ENCODE data around the gene ZDHHC19.

GRCh38 chr3:196210673-196211556 is at the start of gene ZDHHC19:
- no peak for TF ChIP-seq POLR2AphosphoS5 (IDR thresholded peaks at IDR 0.05; ENCODE audit: low read depth, low read length)
- TF ChIP-seq POLR2A (IDR thresholded peaks at IDR 0.05; ENCODE audit: low read depth, low read length): no peak

All from GM12892 (cell line).